ENCODE data around the gene CHIA.
"Not testable (repeated sequence)": the region's sequence is repeated elsewhere in the genome, so short reads cannot be mapped to it uniquely, and the experiment has no call there.

The CHIA gene

GRCh38 chr1:111294390-111294789, 3.7 kb downstream of the CHIA start:
- Histone ChIP-seq H3K27ac (no peak overlapping the region), H3K9ac (ENCODE audit: insufficient read length) (no peak overlapping the region), H3K4me3 (no peak overlapping the region), H3K9me3 (ENCODE audit: low read depth, low read length) (no peaks in the 10 kb centered on the region), H3K36me3 (ENCODE audit: insufficient read depth, low read length) (no peaks in the 10 kb centered on the region)
- no peak for DNase-seq (ENCODE audit: low read depth, low spot score)
- TF ChIP-seq POLR2AphosphoS5 (IDR thresholded peaks at IDR 0.05; ENCODE audit: borderline replicate concordance, low read depth, low read length) (no peak), FOXP2 (optimal IDR thresholded peaks at IDR 0.05; ENCODE audit: control extremely low read depth, extremely low read length, insufficient read depth) (no peak), EZH2 (IDR thresholded peaks at IDR 0.05) (no peak)

GRCh38 chr1:111302374-111302773, 11.7 kb downstream of the CHIA start:
- no peak overlapping the region for H3K4me3 ChIP-seq
- no peak for DNase-seq (ENCODE audit: low read depth, low spot score)
- no peaks in the 10 kb centered on the region for H3K36me3 ChIP-seq (ENCODE audit: insufficient read depth, low read length)
- TF ChIP-seq FOXP2 (optimal IDR thresholded peaks at IDR 0.05; ENCODE audit: control extremely low read depth, extremely low read length, insufficient read depth) (no peak), POLR2AphosphoS5 (IDR thresholded peaks at IDR 0.05; ENCODE audit: borderline replicate concordance, low read depth, low read length) (no peak), EZH2 (IDR thresholded peaks at IDR 0.05) (no peak)
- no peak overlapping the region for H3K9ac ChIP-seq (ENCODE audit: insufficient read length)
- H3K27ac ChIP-seq, result no peak overlapping the region
- no peaks in the 10 kb centered on the region for H3K9me3 ChIP-seq (ENCODE audit: low read depth, low read length)

- Histone ChIP-seq H3K9ac (ENCODE audit: insufficient read length) (no peak overlapping the region), H3K36me3 (ENCODE audit: insufficient read depth, low read length) (no peaks in the 10 kb centered on the region), H3K9me3 (ENCODE audit: low read depth, low read length) (no peaks in the 10 kb centered on the region), H3K27ac (no peak overlapping the region), H3K4me3 (no peak overlapping the region)
- no peak for DNase-seq (ENCODE audit: low read depth, low spot score)
- TF ChIP-seq FOXP2 (optimal IDR thresholded peaks at IDR 0.05; ENCODE audit: control extremely low read depth, extremely low read length, insufficient read depth), result no peak
- TF ChIP-seq POLR2AphosphoS5 (IDR thresholded peaks at IDR 0.05; ENCODE audit: borderline replicate concordance, low read depth, low read length), result no peak
- TF ChIP-seq EZH2 (IDR thresholded peaks at IDR 0.05), result no peak
Observed at GRCh38 chr1:111309690-111310089, 19.0 kb downstream of the CHIA start.

GRCh38 chr1:111318523-111318922, 27.9 kb downstream of the CHIA start:
- Histone ChIP-seq H3K27ac (no peak overlapping the region), H3K9ac (ENCODE audit: insufficient read length) (no peak overlapping the region), H3K36me3 (ENCODE audit: insufficient read depth, low read length) (no peaks in the 10 kb centered on the region), H3K4me3 (no peak overlapping the region), H3K9me3 (ENCODE audit: low read depth, low read length) (no peaks in the 10 kb centered on the region)
- no peak for DNase-seq (ENCODE audit: low read depth, low spot score)
- TF ChIP-seq POLR2AphosphoS5 (IDR thresholded peaks at IDR 0.05; ENCODE audit: borderline replicate concordance, low read depth, low read length) (no peak), EZH2 (IDR thresholded peaks at IDR 0.05) (no peak), FOXP2 (optimal IDR thresholded peaks at IDR 0.05; ENCODE audit: control extremely low read depth, extremely low read length, insufficient read depth) (no peak)

GRCh38 chr1:111320066-111320879, 29.6 kb downstream of the CHIA start:
- no peaks in the 10 kb centered on the region for H3K36me3 ChIP-seq (ENCODE audit: insufficient read depth, low read length)
- TF ChIP-seq FOXP2 (optimal IDR thresholded peaks at IDR 0.05; ENCODE audit: control extremely low read depth, extremely low read length, insufficient read depth) (no peak), EZH2 (IDR thresholded peaks at IDR 0.05) (no peak), POLR2AphosphoS5 (IDR thresholded peaks at IDR 0.05; ENCODE audit: borderline replicate concordance, low read depth, low read length) (no peak)
- H3K9me3 ChIP-seq (ENCODE audit: low read depth, low read length), result no peaks in the 10 kb centered on the region
- DNase-seq (ENCODE audit: low read depth, low spot score), result no peak
- no peak overlapping the region for H3K27ac ChIP-seq
- H3K4me3 ChIP-seq, result no peak overlapping the region
- H3K9ac ChIP-seq (ENCODE audit: insufficient read length), result no peak overlapping the region

GRCh38 chr1:111323231-111323630, 32.6 kb downstream of the CHIA start:
- DNase-seq (ENCODE audit: low read depth, low spot score), result no peak
- no peaks in the 10 kb centered on the region for H3K9me3 ChIP-seq (ENCODE audit: low read depth, low read length)
- H3K36me3 ChIP-seq (ENCODE audit: insufficient read depth, low read length), result no peaks in the 10 kb centered on the region
- no peak overlapping the region for H3K27ac ChIP-seq
- no peak overlapping the region for H3K9ac ChIP-seq (ENCODE audit: insufficient read length)
- no peak overlapping the region for H3K4me3 ChIP-seq
- TF ChIP-seq EZH2 (IDR thresholded peaks at IDR 0.05) (no peak), POLR2AphosphoS5 (IDR thresholded peaks at IDR 0.05; ENCODE audit: borderline replicate concordance, low read depth, low read length) (no peak), FOXP2 (optimal IDR thresholded peaks at IDR 0.05; ENCODE audit: control extremely low read depth, extremely low read length, insufficient read depth) (no peak)

GRCh38 chr1:111332190-111332589, 41.5 kb downstream of the CHIA start:
- TF ChIP-seq POLR2AphosphoS5 (IDR thresholded peaks at IDR 0.05; ENCODE audit: borderline replicate concordance, low read depth, low read length), result no peak
- no peak for TF ChIP-seq EZH2 (IDR thresholded peaks at IDR 0.05)
- TF ChIP-seq FOXP2 (optimal IDR thresholded peaks at IDR 0.05; ENCODE audit: control extremely low read depth, extremely low read length, insufficient read depth), result no peak
- Histone ChIP-seq H3K9me3 (ENCODE audit: low read depth, low read length) (no peaks in the 10 kb centered on the region), H3K27ac (no peak overlapping the region), H3K9ac (ENCODE audit: insufficient read length) (no peak overlapping the region), H3K4me3 (no peak overlapping the region), H3K36me3 (ENCODE audit: insufficient read depth, low read length) (no peaks in the 10 kb centered on the region)
- DNase-seq (ENCODE audit: low read depth, low spot score), result no peak

GRCh38 chr1:111334169-111334568, 43.5 kb downstream of the CHIA start:
- TF ChIP-seq POLR2AphosphoS5 (IDR thresholded peaks at IDR 0.05; ENCODE audit: borderline replicate concordance, low read depth, low read length) (no peak), FOXP2 (optimal IDR thresholded peaks at IDR 0.05; ENCODE audit: control extremely low read depth, extremely low read length, insufficient read depth) (no peak), EZH2 (IDR thresholded peaks at IDR 0.05) (no peak)
- Histone ChIP-seq H3K9ac (ENCODE audit: insufficient read length) (no peak overlapping the region), H3K4me3 (no peak overlapping the region), H3K36me3 (ENCODE audit: insufficient read depth, low read length) (no peaks in the 10 kb centered on the region), H3K9me3 (ENCODE audit: low read depth, low read length) (no peaks in the 10 kb centered on the region), H3K27ac (no peak overlapping the region)
- no peak for DNase-seq (ENCODE audit: low read depth, low spot score)

- DNase-seq (ENCODE audit: low read depth, low spot score); H3K9me3 ChIP-seq (ENCODE audit: low read depth, low read length): not testable (repeated sequence)
Observed at GRCh38 chr1:111335214-111335877, 44.7 kb downstream of the CHIA start.

GRCh38 chr1:111338849-111339248, 48.2 kb downstream of the CHIA start:
- DNase-seq (ENCODE audit: low read depth, low spot score); H3K9me3 ChIP-seq (ENCODE audit: low read depth, low read length); H3K27ac ChIP-seq; H3K36me3 ChIP-seq (ENCODE audit: insufficient read depth, low read length); H3K9ac ChIP-seq (ENCODE audit: insufficient read length); H3K4me3 ChIP-seq: not testable (repeated sequence)

More at GRCh38 chr1:111335214-111335877, 44.7 kb downstream of the CHIA start:
- H3K9ac ChIP-seq (ENCODE audit: insufficient read length); H3K27ac ChIP-seq; H3K36me3 ChIP-seq (ENCODE audit: insufficient read depth, low read length); H3K4me3 ChIP-seq: not testable (repeated sequence)

Measured in SK-N-MC (cell line).